PC-9 (cell line): ENCODE data around the gene LRRN4CL. TPM values are rescaled to one million over a fixed set of nuclear protein-coding genes. Genes with fewer than 3 reads are reported as not detected.

Experiments used
- BruUV-seq: library from RNA; stranded (reverse); fragments of 400-500 nt; replicated peaks from 2 replicates; lab custom pipeline; 2021; lab: Mats Ljungman, UMichigan
- CTCF ChIA-PET: fragments of 300-600 bp; sonication (Branson Sonifier 250); formaldehyde crosslinking; loops from one replicate; lab custom pipeline; 2022; ENCODE audit warnings: antibody characterized with exemption; lab: Charles Lee
- POLR2A ChIA-PET: fragments of 300-600 bp; sonication (Branson Sonifier 250); formaldehyde crosslinking; loops from one replicate; lab custom pipeline; 2022; ENCODE audit warnings: antibody characterized with exemption; ENCODE audit not compliant: unreplicated experiment; lab: Charles Lee
- DNase-seq, 2 experiments: peaks; one replicate each; pipeline versions ENCODE4 v3.0.0 to v3.0.0-alpha.2; 2015 to 2022; ENCODE audit warnings: mixed read lengths in 1 of 2
- H2AFZ ChIP-seq: fragments of 200-600 bp; sonication (generic); 2 replicates; pipeline ENCODE4 v1.8.1; 2017; ENCODE audit warnings: antibody characterized with exemption
- H3F3A ChIP-seq: fragments of 200-600 bp; sonication (generic); 2 replicates; pipeline ENCODE4 v1.8.1; 2017; ENCODE audit warnings: antibody characterized with exemption, mild to moderate bottlenecking, low read depth; ENCODE audit not compliant: insufficient read depth
- H3K27ac ChIP-seq: fragments of 200-600 bp; sonication (generic); 2 replicates; pipeline ENCODE4 v1.6.1; 2016; ENCODE audit warnings: mixed run types
- H3K27me3 ChIP-seq: fragments of 200-600 bp; sonication (generic); 2 replicates; pipeline ENCODE4 v1.6.1; 2016; ENCODE audit warnings: low read depth, mixed run types; ENCODE audit not compliant: insufficient read depth
- H3K36me3 ChIP-seq: fragments of 200-600 bp; sonication (generic); 2 replicates; pipeline ENCODE4 v1.6.1; 2016; ENCODE audit warnings: low read depth, mixed run types
- H3K4me1 ChIP-seq: fragments of 200-600 bp; sonication (generic); replicated peaks from 2 replicates; pipeline ENCODE4 v1.6.1; 2016; ENCODE audit warnings: mixed run types; ENCODE audit not compliant: insufficient read depth
- H3K4me2 ChIP-seq: fragments of 200-600 bp; sonication (generic); 2 replicates; pipeline ENCODE4 v1.6.1; 2017; ENCODE audit warnings: mixed run types
- H3K4me3 ChIP-seq: fragments of 200-600 bp; sonication (generic); 2 replicates; pipeline ENCODE4 v1.6.1; 2016; ENCODE audit warnings: mixed run types
- H3K79me2 ChIP-seq: fragments of 200-600 bp; sonication (generic); 2 replicates; pipeline ENCODE4 v1.6.1; 2017; ENCODE audit warnings: low read depth, mixed run types
- H3K9me2 ChIP-seq: fragments of 200-600 bp; sonication (generic); 2 replicates; pipeline ENCODE4 v1.8.1; 2017; ENCODE audit warnings: mild to moderate bottlenecking; ENCODE audit not compliant: insufficient read depth
- H3K9me3 ChIP-seq: fragments of 200-600 bp; sonication (generic); 2 replicates; pipeline ENCODE4 v1.8.1; 2016; ENCODE audit warnings: low read depth; ENCODE audit not compliant: insufficient read depth
- H4K20me1 ChIP-seq: fragments of 200-600 bp; sonication (generic); 2 replicates; pipeline ENCODE4 v1.8.1; 2017; ENCODE audit not compliant: insufficient read depth
- EZH2 ChIP-seq: fragments of 200-600 bp; sonication (generic); IDR thresholded peaks from 2 replicates; pipeline ENCODE4 v1.8.0; 2017; ENCODE audit warnings: antibody characterized with exemption, low read depth
- intact Hi-C: fragments of 100-400 bp; cut with micrococcal nuclease; formaldehyde crosslinking; loops from one replicate; pipeline ENCODE4 v1.10.0; 2022; ENCODE audit not compliant: unreplicated experiment
- total RNA-seq: library from RNA; stranded (reverse); gene quantifications from 2 replicates; pipeline ENCODE4 v1.2.3, GENCODE V29; 2021
- TF ChIP-seq, protein P1 (sequence below): fragments of 200-600 bp; sonication (generic); conservative IDR thresholded peaks from 2 replicates; pipeline ENCODE4 v1.6.1; 2017; ENCODE audit warnings: mixed run types, antibody characterized with exemption, mild to moderate bottlenecking, moderate library complexity

Gene LRRN4CL
- total RNA-seq, 1 experiment from 2014 or later, result 1.3 TPM

DNA sequence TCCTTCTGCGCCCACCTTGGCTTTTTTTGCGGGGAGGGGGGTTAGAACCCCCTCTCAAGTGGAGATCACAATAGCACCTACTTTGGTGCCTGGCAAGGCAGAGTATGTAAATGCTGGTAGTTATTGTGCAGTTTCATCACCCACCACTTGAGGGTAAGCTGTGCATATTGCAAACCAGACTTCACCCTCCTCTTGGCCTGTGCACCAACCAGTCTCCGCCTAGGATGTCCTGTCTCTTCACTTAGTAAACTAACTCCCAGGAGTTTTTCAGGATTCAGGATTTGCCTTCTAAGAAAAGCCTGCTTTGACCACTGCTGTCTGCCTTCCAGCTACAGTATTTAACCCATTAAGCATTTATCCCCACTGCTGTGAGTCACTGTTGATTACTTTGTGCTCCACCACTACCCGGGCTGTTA lies 8.5 kb downstream of the LRRN4CL start:
- Histone ChIP-seq H3K27me3 (no peaks in the 10 kb centered on the region), H3K27ac (no peak overlapping the region), H3K4me3 (no peak overlapping the region), H3K4me1 (peaks cover 29% of the 10 kb centered on the region), H3K36me3 (0 out of 2 replicates have a peak, but pooled peaks cover 20% of the 10 kb centered on the region), H3F3A (peaks cover 45% of the 10 kb centered on the region), H3K79me2 (peaks cover 27% of the 10 kb centered on the region), H3K9me2 (no peaks in the 10 kb centered on the region), H3K9me3 (no peaks in the 10 kb centered on the region), H3K4me2 (0 out of 2 replicates have a peak overlapping the region, but pooled peaks have one; percentile 23), H2AFZ (peak overlapping the region; percentile 34; the same call in 1 of the 2 replicates), H4K20me1 (no peaks in the 10 kb centered on the region)
- ChIA-PET CTCF (interaction anchor here (0.6 to 1.9 kb wide), 6 partner anchors 14 to 295 kb away, joined by 3 to 15 read pairs (median 4); partner anchors contain the start of gene POLR2G), POLR2A (interaction anchor here (0.5 to 0.7 kb wide), 2 partner anchors 16 to 83 kb away, joined by 3 read pairs; partner anchors contain the start of genes C11orf98 and CSKMT)
- BruUV-seq, result no TSS peak
- peak; percentile 45 to 71 for DNase-seq
- intact Hi-C loops, result loop anchor here (2.0 kb wide), 1 partner anchor 48 kb away; the partner anchor contains the start of gene TTC9C
- no peak for TF ChIP-seq EZH2
- TF ChIP-seq, protein P1, sequence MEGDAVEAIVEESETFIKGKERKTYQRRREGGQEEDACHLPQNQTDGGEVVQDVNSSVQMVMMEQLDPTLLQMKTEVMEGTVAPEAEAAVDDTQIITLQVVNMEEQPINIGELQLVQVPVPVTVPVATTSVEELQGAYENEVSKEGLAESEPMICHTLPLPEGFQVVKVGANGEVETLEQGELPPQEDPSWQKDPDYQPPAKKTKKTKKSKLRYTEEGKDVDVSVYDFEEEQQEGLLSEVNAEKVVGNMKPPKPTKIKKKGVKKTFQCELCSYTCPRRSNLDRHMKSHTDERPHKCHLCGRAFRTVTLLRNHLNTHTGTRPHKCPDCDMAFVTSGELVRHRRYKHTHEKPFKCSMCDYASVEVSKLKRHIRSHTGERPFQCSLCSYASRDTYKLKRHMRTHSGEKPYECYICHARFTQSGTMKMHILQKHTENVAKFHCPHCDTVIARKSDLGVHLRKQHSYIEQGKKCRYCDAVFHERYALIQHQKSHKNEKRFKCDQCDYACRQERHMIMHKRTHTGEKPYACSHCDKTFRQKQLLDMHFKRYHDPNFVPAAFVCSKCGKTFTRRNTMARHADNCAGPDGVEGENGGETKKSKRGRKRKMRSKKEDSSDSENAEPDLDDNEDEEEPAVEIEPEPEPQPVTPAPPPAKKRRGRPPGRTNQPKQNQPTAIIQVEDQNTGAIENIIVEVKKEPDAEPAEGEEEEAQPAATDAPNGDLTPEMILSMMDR, result peak; percentile 75

DNA sequence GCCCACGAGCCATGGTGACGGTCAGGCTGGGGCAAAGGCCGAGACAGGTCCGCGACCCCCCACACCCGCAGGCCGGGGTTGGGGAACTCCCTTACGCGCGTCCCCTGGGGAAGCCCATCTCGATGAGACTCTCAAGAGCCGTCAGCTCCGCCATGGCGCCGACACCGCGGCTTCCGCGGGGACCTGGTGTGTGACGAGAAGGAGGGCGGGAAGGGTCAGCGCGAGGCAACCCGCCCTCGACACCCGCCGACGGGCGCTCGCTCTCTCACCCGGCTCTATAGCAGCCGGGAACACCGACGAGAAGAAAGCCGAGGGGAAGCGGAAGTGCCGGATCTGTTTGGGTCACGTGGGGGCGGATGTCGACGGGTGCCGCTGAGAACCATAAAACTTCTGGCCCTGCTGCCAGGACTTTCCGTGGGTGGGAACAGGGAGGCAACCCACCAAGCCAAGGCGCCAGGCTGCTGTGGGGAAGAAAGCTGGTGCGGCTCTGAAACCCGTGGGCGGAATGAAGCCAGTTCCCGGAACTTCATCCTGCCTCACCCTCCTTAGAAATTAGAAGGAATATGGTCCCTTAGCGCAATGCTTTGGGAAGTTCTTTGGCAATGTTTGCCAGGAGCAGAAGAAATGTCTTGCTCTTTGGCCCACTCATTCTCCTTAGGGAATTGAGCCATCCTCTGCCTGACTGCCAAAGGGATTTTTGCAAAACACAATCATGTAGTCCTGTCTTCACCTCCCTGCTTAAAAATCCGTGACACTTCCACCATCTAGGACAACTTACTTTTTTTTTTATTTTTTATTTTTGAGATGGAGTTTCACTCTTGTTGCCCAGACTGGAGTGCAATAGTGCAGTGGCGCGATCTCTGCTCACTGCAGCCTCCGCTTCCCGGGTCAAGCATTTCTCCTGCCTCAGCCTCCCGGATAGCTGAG lies 10.3 kb downstream of the LRRN4CL start, which contains the start of gene UBXN1:
TSS of gene UBXN1 (minus strand) at position 304 of the 927 bp plus-strand sequence. CDS start at position 154, 150 bp downstream.
- H4K20me1 ChIP-seq, result 0 out of 2 replicates have a peak, but pooled peaks cover 5% of the 10 kb centered on the region
- H3K9me2 ChIP-seq, result no peaks in the 10 kb centered on the region
- peaks cover 29% of the 10 kb centered on the region for H3K4me1 ChIP-seq
- H3K27me3 ChIP-seq, result no peaks in the 10 kb centered on the region
- peak within 1 kb of the TSS; percentile 81 for H3K4me2 ChIP-seq
- peak within 1 kb of the TSS; percentile 85 for H2AFZ ChIP-seq
- 0 out of 2 replicates have a peak, but pooled peaks cover 26% of the 10 kb centered on the region for H3K36me3 ChIP-seq
- intact Hi-C loops, result loop anchor here (2.0 to 10.0 kb wide), 3 partner anchors 16 to 108 kb away; partner anchors contain the start of genes POLR2G and TMEM179B
- peak within 1 kb of the TSS; percentile 37 for H3K27ac ChIP-seq
- peaks cover 35% of the 10 kb centered on the region for H3K79me2 ChIP-seq
- peak within 1 kb of the TSS; percentile 76 for H3K4me3 ChIP-seq
- TSS peak; percentile 59 for BruUV-seq
- DNase-seq, result peak; percentile 78 to 80
- H3F3A ChIP-seq, result peaks cover 54% of the 10 kb centered on the region
- TF ChIP-seq EZH2, result no peak
- TF ChIP-seq, protein P1, result no peak
- POLR2A ChIA-PET, result interaction anchor here (0.5 to 0.7 kb wide), 4 partner anchors 14 to 102 kb away, joined by 3 to 8 read pairs (median 4); partner anchors contain the start of genes C11orf98 and CSKMT
- H3K9me3 ChIP-seq, result no peaks in the 10 kb centered on the region
- CTCF ChIA-PET, result interaction anchor here (0.6 to 0.7 kb wide), 2 partner anchors 25 to 119 kb away, joined by 3 to 10 read pairs; no protein-coding TSS in a partner anchor

DNA sequence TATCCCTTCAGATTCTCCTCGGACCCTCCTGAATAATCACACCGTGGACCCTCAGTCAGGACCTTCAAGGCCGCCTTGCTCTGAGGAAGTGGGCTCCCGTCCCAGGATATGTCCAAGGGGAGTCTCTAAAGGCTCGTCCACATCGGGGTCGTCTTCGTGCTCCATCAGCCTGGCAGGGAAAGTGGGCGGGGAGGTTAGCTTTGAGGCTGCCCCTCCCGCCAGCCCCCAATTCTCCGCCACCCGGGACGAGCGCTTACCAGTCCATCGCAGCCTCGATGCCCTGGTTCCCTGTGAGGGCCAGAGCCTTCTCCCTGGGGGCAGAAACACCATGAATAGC lies 10.9 kb downstream of the LRRN4CL start:
- TF ChIP-seq EZH2, result no peak
- TF ChIP-seq, protein P1, result no peak
- BruUV-seq, result no TSS peak
- Histone ChIP-seq H3K4me2 (peak overlapping the region; percentile 81), H3K27me3 (no peaks in the 10 kb centered on the region), H4K20me1 (0 out of 2 replicates have a peak, but pooled peaks cover 5% of the 10 kb centered on the region), H3K27ac (peak overlapping the region; percentile 37), H3K9me3 (no peaks in the 10 kb centered on the region), H2AFZ (peak overlapping the region; percentile 85), H3K4me3 (peak overlapping the region; percentile 76), H3K36me3 (0 out of 2 replicates have a peak, but pooled peaks cover 26% of the 10 kb centered on the region), H3K4me1 (peaks cover 34% of the 10 kb centered on the region), H3F3A (peaks cover 61% of the 10 kb centered on the region), H3K79me2 (peaks cover 41% of the 10 kb centered on the region), H3K9me2 (no peaks in the 10 kb centered on the region)
- DNase-seq, result no peak
- ChIA-PET CTCF (no interaction called here), POLR2A (interaction anchor here (0.5 to 1.0 kb wide), 2 partner anchors 10 to 87 kb away, joined by 3 to 9 read pairs; partner anchors contain the start of gene TUT1)
- intact Hi-C loops, result loop anchor here (2.0 to 10.0 kb wide), 3 partner anchors 16 to 109 kb away; partner anchors contain the start of genes POLR2G and TMEM179B
